Measurements from ENCODE around the gene DR1. TPM values are rescaled to one million over a fixed set of nuclear protein-coding genes. Genes with fewer than 3 reads are reported as not detected.

DR1 gene
- total RNA-seq, 4 donors from 2014 or later, result 21.0 to 31.6 (median 26.2) TPM

DNA sequence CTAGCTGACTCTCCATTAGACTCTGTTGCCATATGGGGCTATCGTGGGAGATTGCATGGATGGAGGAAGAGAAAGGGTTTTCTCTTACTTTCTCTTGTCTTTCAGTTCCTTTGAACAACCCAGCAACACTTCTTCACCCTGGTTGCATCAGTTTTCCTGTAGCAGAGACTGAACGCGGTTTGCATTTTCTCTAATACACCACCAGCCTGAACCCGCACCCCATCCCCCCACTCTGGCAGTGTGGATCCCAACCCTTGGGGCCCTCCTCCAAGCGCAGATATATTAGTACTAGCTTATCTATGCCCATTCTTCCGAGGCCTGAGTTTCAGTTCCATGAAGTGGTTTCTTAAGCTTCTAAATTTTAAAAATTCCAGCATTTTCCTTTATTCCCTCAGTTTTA is 12.6 kb downstream of the DR1 start:
- WGBS, 2 donors, result 80 to 88% methylated on average over 6 of the region's 6 CpGs
- Histone ChIP-seq H3K4me1 (peaks cover 0 to 54% (median 3%) of the 10 kb centered on the region in 4 donors), H3K27me3 (no peaks in the 10 kb centered on the region), H3K27ac (no peak overlapping the region), H3K36me3 (peaks cover 0 to 60% (median 0%) of the 10 kb centered on the region in 3 donors), H3K4me3 (no peak overlapping the region), H3K9me3 (no peaks in the 10 kb centered on the region)
- TF ChIP-seq EP300 (IDR thresholded peaks at IDR 0.05) (no peak), POLR2A (IDR thresholded peaks at IDR 0.05) (no peak)
- TF ChIP-seq, protein P1, sequence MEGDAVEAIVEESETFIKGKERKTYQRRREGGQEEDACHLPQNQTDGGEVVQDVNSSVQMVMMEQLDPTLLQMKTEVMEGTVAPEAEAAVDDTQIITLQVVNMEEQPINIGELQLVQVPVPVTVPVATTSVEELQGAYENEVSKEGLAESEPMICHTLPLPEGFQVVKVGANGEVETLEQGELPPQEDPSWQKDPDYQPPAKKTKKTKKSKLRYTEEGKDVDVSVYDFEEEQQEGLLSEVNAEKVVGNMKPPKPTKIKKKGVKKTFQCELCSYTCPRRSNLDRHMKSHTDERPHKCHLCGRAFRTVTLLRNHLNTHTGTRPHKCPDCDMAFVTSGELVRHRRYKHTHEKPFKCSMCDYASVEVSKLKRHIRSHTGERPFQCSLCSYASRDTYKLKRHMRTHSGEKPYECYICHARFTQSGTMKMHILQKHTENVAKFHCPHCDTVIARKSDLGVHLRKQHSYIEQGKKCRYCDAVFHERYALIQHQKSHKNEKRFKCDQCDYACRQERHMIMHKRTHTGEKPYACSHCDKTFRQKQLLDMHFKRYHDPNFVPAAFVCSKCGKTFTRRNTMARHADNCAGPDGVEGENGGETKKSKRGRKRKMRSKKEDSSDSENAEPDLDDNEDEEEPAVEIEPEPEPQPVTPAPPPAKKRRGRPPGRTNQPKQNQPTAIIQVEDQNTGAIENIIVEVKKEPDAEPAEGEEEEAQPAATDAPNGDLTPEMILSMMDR (IDR thresholded peaks at IDR 0.05), result no peak
- DNase-seq (ENCODE audit: low spot score in 2 of 2), result no peak

DNA sequence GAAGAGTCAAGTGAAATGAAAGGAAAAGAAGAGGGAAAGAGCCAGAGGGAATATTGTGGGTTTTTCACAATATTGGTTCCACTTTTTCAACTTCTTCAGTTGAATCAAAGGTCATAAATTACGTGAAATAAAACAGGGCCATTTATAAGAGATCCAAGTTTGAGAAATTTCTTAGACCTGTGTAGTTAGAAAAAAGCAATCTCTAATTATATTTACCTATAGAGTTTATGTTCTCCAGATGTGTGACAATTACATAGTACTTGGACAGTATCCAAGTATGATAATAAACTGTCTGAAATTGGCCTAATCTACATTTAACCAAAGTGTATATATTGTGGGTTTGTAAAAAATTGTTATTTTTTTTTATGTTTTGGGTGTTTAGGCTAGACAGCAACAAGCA is 14.4 kb downstream of the DR1 start:
- Histone ChIP-seq H3K4me1 (peaks cover 0 to 42% (median 1%) of the 10 kb centered on the region in 4 donors), H3K36me3 (peaks cover 0 to 55% (median 0%) of the 10 kb centered on the region in 3 donors), H3K27me3 (no peaks in the 10 kb centered on the region), H3K9me3 (no peaks in the 10 kb centered on the region), H3K27ac (no peak overlapping the region), H3K4me3 (no peak overlapping the region)
- 79 to 85% methylated on average over 1 of the region's 1 CpG for WGBS, 2 donors
- no peak for DNase-seq (ENCODE audit: low spot score in 2 of 2)
- TF ChIP-seq, protein P1 (IDR thresholded peaks at IDR 0.05), result no peak
- TF ChIP-seq POLR2A (IDR thresholded peaks at IDR 0.05) (no peak), EP300 (IDR thresholded peaks at IDR 0.05) (no peak)

DNA sequence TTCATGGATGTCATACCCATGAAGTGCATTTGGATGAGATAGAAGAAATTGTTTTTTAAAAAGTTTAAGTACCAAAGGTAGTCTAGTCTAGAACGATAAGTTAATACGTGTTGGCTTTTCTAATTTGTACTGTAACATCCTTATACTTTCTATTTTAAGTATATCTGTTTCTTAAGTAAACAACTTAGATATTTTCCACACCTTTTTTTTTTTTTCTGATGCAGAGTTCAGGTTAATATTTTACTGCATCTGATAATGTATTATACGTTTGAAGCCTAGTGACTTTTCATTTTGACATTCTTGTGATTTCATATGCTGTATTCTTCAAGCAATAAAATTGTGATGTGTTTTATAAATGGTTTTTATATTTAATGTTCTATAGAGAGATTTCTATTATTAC is 16.5 kb downstream of the DR1 start:
- TF ChIP-seq, protein P1 (IDR thresholded peaks at IDR 0.05), result no peak
- no peak for TF ChIP-seq POLR2A (IDR thresholded peaks at IDR 0.05)
- TF ChIP-seq EP300 (IDR thresholded peaks at IDR 0.05), result no peak
- Histone ChIP-seq H3K4me1 (peaks cover 0 to 34% (median 1%) of the 10 kb centered on the region in 4 donors), H3K36me3 (peaks cover 0 to 50% (median 0%) of the 10 kb centered on the region in 3 donors), H3K4me3 (no peak overlapping the region), H3K9me3 (no peaks in the 10 kb centered on the region), H3K27ac (no peak overlapping the region), H3K27me3 (no peaks in the 10 kb centered on the region)
- no peak for DNase-seq (ENCODE audit: low spot score in 2 of 2)
- WGBS, 2 donors, result 83 to 86% methylated on average over 3 of the region's 3 CpGs

DNA sequence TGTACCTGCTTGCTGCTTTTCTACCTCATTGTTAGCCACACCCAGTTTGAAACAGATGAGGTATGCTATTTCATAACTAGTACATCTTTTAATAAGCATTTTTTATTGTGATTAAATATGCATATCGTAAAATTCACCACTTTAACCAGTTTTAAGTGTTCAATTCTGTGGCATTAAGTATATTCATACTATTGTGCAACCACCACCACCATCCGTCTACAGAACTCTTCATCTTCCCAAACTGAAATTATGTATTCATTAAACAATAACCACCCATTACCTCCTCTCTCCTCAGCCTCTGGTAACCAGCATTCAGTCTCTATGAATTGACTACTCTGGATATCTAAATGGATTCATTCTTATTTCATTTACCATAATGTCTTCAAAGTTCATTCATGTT is 20.1 kb downstream of the DR1 start:
- DNase-seq (ENCODE audit: low spot score in 2 of 2), result no peak
- 95 to 98% methylated on average over 2 of the region's 2 CpGs for WGBS, 2 donors
- peaks cover 0 to under 1% (median 0%) of the 10 kb centered on the region in 4 donors for H3K4me1 ChIP-seq
- H3K36me3 ChIP-seq, result peaks cover 0 to 38% (median 0%) of the 10 kb centered on the region in 3 donors
- no peaks in the 10 kb centered on the region for H3K27me3 ChIP-seq
- no peak overlapping the region for H3K27ac ChIP-seq
- H3K4me3 ChIP-seq, result no peak overlapping the region
- no peaks in the 10 kb centered on the region for H3K9me3 ChIP-seq
- TF ChIP-seq EP300 (IDR thresholded peaks at IDR 0.05) (no peak), POLR2A (IDR thresholded peaks at IDR 0.05) (no peak)
- TF ChIP-seq, protein P1 (IDR thresholded peaks at IDR 0.05), result no peak

DNA sequence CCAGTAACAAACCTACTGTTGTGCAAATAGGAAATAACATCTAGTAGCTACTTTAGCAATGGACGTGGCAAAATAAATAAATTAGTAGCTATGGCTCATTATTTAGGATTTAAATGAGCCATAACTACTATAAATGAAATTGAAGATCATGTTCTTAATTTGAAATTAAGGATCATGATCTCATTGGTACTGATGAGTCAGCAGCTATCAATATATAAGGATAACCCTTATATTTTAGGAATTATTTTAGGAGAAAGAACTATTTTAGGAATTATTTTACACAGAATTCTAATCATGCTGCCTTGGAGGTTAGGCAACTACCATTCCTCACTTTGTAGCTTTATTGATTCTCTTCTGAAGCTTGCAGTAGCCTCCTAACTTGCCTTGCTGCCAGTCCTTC is 24.0 kb downstream of the DR1 start:
- H3K4me1 ChIP-seq, result no peaks in the 10 kb centered on the region
- TF ChIP-seq POLR2A (IDR thresholded peaks at IDR 0.05), result no peak
- TF ChIP-seq, protein P1 (IDR thresholded peaks at IDR 0.05), result no peak
- no peak for TF ChIP-seq EP300 (IDR thresholded peaks at IDR 0.05)
- 73 to 74% methylated on average over 1 of the region's 1 CpG for WGBS, 2 donors
- no peak overlapping the region for H3K4me3 ChIP-seq
- no peaks in the 10 kb centered on the region for H3K27me3 ChIP-seq
- H3K36me3 ChIP-seq, result peaks cover 0 to 34% (median 0%) of the 10 kb centered on the region in 3 donors
- H3K27ac ChIP-seq, result no peak overlapping the region
- no peak for DNase-seq (ENCODE audit: low spot score in 2 of 2)
- H3K9me3 ChIP-seq, result no peaks in the 10 kb centered on the region
